ENCODE data around the gene LDLR.

DNA sequence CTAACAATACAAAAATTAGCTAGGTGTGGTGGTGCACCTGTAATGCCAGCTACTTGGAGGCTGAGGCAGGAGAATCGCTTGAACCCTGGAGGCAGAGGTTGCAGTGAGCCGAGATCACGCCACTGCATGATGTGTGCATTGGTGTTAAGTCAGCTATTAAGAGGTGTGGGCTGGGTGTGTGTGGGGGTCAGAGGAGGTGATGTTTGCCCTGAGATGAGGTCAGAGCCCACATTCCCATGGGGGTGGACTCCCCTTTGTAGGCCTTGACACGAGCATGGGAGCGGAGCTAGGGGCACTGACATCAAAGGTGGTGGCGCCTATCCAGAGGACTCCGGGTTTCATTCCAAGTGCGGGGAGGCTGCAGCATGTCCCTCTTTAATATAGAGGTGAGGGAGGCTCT is 34.6 kb upstream of the LDLR start:
- no peak for TF ChIP-seq POLR2A (IDR thresholded peaks at IDR 0.05; ENCODE audit: low read depth, low read length)
- TF ChIP-seq, protein P1, sequence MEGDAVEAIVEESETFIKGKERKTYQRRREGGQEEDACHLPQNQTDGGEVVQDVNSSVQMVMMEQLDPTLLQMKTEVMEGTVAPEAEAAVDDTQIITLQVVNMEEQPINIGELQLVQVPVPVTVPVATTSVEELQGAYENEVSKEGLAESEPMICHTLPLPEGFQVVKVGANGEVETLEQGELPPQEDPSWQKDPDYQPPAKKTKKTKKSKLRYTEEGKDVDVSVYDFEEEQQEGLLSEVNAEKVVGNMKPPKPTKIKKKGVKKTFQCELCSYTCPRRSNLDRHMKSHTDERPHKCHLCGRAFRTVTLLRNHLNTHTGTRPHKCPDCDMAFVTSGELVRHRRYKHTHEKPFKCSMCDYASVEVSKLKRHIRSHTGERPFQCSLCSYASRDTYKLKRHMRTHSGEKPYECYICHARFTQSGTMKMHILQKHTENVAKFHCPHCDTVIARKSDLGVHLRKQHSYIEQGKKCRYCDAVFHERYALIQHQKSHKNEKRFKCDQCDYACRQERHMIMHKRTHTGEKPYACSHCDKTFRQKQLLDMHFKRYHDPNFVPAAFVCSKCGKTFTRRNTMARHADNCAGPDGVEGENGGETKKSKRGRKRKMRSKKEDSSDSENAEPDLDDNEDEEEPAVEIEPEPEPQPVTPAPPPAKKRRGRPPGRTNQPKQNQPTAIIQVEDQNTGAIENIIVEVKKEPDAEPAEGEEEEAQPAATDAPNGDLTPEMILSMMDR (conservative IDR thresholded peaks at IDR 0.05; ENCODE audit: low read depth, low read length) = no peak
- no peak for TF ChIP-seq MAZ (IDR thresholded peaks at IDR 0.05; ENCODE audit: borderline replicate concordance, low read depth, low read length)
- TF ChIP-seq MAFK (IDR thresholded peaks at IDR 0.05; ENCODE audit: low read depth, low read length) = no peak
- TF ChIP-seq SMC3 (IDR thresholded peaks at IDR 0.05; ENCODE audit: low read depth, low read length) = no peak
- no peak for TF ChIP-seq CEBPB (IDR thresholded peaks at IDR 0.05; ENCODE audit: low read depth, low read length)
- no peak for TF ChIP-seq BHLHE40 (IDR thresholded peaks at IDR 0.05; ENCODE audit: low read depth, low read length)
- TF ChIP-seq, protein P2, sequence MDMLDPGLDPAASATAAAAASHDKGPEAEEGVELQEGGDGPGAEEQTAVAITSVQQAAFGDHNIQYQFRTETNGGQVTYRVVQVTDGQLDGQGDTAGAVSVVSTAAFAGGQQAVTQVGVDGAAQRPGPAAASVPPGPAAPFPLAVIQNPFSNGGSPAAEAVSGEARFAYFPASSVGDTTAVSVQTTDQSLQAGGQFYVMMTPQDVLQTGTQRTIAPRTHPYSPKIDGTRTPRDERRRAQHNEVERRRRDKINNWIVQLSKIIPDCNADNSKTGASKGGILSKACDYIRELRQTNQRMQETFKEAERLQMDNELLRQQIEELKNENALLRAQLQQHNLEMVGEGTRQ (IDR thresholded peaks at IDR 0.05; ENCODE audit: low read depth, low read length) = no peak
- no peak for TF ChIP-seq FOS (IDR thresholded peaks at IDR 0.05; ENCODE audit: low read depth, low read length)
- TF ChIP-seq MXI1 (IDR thresholded peaks at IDR 0.05; ENCODE audit: borderline replicate concordance, low read depth, low read length) = no peak
